B cell (primary cell): Measurements from ENCODE around the gene VASN. TPM values are rescaled to one million over a fixed set of nuclear protein-coding genes. Genes with fewer than 3 reads are reported as not detected.

Experiments used
- ATAC-seq: fragments of 200-7000 bp; cut with Tn5 transposase; one replicate; pipeline ENCODE4 v1.10.0; 2021; ENCODE audit warnings: low read depth, mild to moderate bottlenecking, moderate number of reproducible peaks, moderate library complexity
- CTCF ChIA-PET: fragments of 350-600 bp; sonication (Branson Sonifier 250); formaldehyde crosslinking; loops from one replicate; lab custom pipeline; 2021; ENCODE audit warnings: antibody characterized with exemption, inconsistent platforms; lab: Charles Lee
- POLR2A ChIA-PET: fragments of 350-600 bp; sonication (Branson Sonifier 250); formaldehyde crosslinking; loops from one replicate; lab custom pipeline; 2021; ENCODE audit warnings: antibody characterized with exemption; lab: Charles Lee
- DNase-seq: peaks from one replicate; pipeline ENCODE4 v3.0.0; 2013
- H2AFZ ChIP-seq: 2 replicates; pipeline ENCODE4 v1.6.1; 2012; ENCODE audit warnings: mild to moderate bottlenecking, low read depth, low read length; ENCODE audit not compliant: insufficient read depth, poor library complexity, severe bottlenecking
- H3K27ac ChIP-seq, 2 donors: 1 replicate in 1 of 2; 2 replicates in 1 of 2; pipeline ENCODE4 v1.5.1; 2012 to 2013; ENCODE audit warnings: low read length in 2 of 2, mild to moderate bottlenecking in 2 of 2, moderate library complexity in 1 of 2
- H3K27me3 ChIP-seq, 4 experiments: fragments of 200-600 bp in 1 of 4; sonication (generic) in 1 of 4; replicated peaks in 1 of 4; 1 replicate in 2 of 4; 2 replicates in 2 of 4; pipeline versions ENCODE4 v1.6.1 to v1.7.0; 2013 to 2016; ENCODE audit warnings: low read length in 3 of 4, mild to moderate bottlenecking in 2 of 4, mixed read lengths in 1 of 4, moderate library complexity in 1 of 4; ENCODE audit not compliant: insufficient read depth in 4 of 4, control insufficient read depth in 3 of 4; ENCODE audit errors: control extremely low read depth in 1 of 4
- H3K36me3 ChIP-seq, 2 experiments: replicated peaks in 1 of 2; 1 replicate in 1 of 2; 2 replicates in 1 of 2; pipeline versions ENCODE4 v1.6.1 to v1.7.1; 2013; ENCODE audit warnings: low read length in 1 of 2; ENCODE audit not compliant: insufficient read depth in 2 of 2, control insufficient read depth in 1 of 2; ENCODE audit errors: control extremely low read depth in 1 of 2, extremely low read depth in 1 of 2
- H3K4me1 ChIP-seq, 2 donors: fragments of 200-600 bp in 1 of 2; sonication (generic) in 1 of 2; 1 replicate in 1 of 2; 2 replicates in 1 of 2; pipeline versions ENCODE4 v1.5.1 to v1.6.1; 2013 to 2017; ENCODE audit warnings: low read length in 2 of 2; ENCODE audit not compliant: control insufficient read depth in 2 of 2, insufficient read depth in 2 of 2
- H3K4me2 ChIP-seq: replicated peaks from 2 replicates; pipeline ENCODE3; 2012; ENCODE audit warnings: mild to moderate bottlenecking, low read depth, low read length; ENCODE audit not compliant: poor library complexity, severe bottlenecking
- H3K4me3 ChIP-seq, 5 experiments: fragments of 200-600 bp in 1 of 5; sonication (generic) in 1 of 5; 1 replicate in 3 of 5; 2 replicates in 2 of 5; pipeline versions ENCODE4 v1.5.1 to v1.7.0; 2011 to 2016; ENCODE audit warnings: low read length in 4 of 5, mild to moderate bottlenecking in 4 of 5, low read depth in 2 of 5, control low read depth in 1 of 5, moderate library complexity in 1 of 5; ENCODE audit not compliant: insufficient read depth in 1 of 5; ENCODE audit errors: control extremely low read depth in 1 of 5, extremely low read depth in 1 of 5
- H3K79me2 ChIP-seq: fragments of 200-600 bp; sonication (generic); one replicate; pipeline ENCODE4 v1.6.0; 2016; ENCODE audit warnings: low read length; ENCODE audit not compliant: control insufficient read depth, insufficient read depth
- H3K9ac ChIP-seq: fragments of 200-600 bp; sonication (generic); 2 replicates; pipeline ENCODE4 v1.6.1; 2017; ENCODE audit warnings: mild to moderate bottlenecking, low read length, moderate library complexity
- H3K9me3 ChIP-seq, 3 donors: one replicate each; pipeline versions ENCODE4 v1.6.1 to v1.7.1; 2013; ENCODE audit warnings: low read length in 2 of 3; ENCODE audit not compliant: control insufficient read depth in 2 of 3, insufficient read depth in 1 of 3; ENCODE audit errors: control extremely low read depth in 1 of 3
- H4K20me1 ChIP-seq: 2 replicates; pipeline ENCODE4 v1.6.0; 2012; ENCODE audit warnings: mild to moderate bottlenecking, low read length; ENCODE audit not compliant: insufficient read depth, control insufficient read depth, poor library complexity, severe bottlenecking
- H3K27ac Mint-ChIP-seq: one replicate; pipeline ENCODE4 v1.8.0; 2021; ENCODE audit warnings: mixed read lengths
- H3K27me3 Mint-ChIP-seq: one replicate; pipeline ENCODE4 v1.8.0; 2021; ENCODE audit warnings: mixed read lengths
- H3K4me1 Mint-ChIP-seq: one replicate; pipeline ENCODE4 v1.8.0; 2021; ENCODE audit warnings: mixed read lengths
- H3K4me3 Mint-ChIP-seq: one replicate; pipeline ENCODE4 v1.8.0; 2021; ENCODE audit warnings: mixed read lengths
- H3K9me3 Mint-ChIP-seq: one replicate; pipeline ENCODE4 v1.8.0; 2022; ENCODE audit warnings: mixed read lengths; ENCODE audit not compliant: insufficient read depth
- EZH2 ChIP-seq: IDR thresholded peaks from 2 replicates; pipeline ENCODE4 v1.6.1; 2012; ENCODE audit warnings: borderline replicate concordance, low read depth, mild to moderate bottlenecking, moderate library complexity, low read length; ENCODE audit not compliant: insufficient read depth, poor library complexity, severe bottlenecking
- WGBS: methylation state at CpG from one replicate; pipeline ENCODE4 v1.1.5; 2013; ENCODE audit warnings: missing lambda C conversion rate; ENCODE audit not compliant: insufficient coverage; 5-methylcytosine and 5-hydroxymethylcytosine counted together
- intact Hi-C: fragments of 100-400 bp; cut with micrococcal nuclease; formaldehyde crosslinking; loops from one replicate; pipeline ENCODE4 v1.10.0; 2022
- polyA plus RNA-seq: library from polyadenylated mRNA; depleted of rRNA; stranded (reverse); fragments of >200 nt; gene quantifications from 2 replicates; pipeline ENCODE4 v1.2.3, GENCODE V29; 2012
- total RNA-seq, 2 donors: library from RNA; stranded (reverse); fragments of 120-200 nt in 1 of 2; gene quantifications; 1 replicate in 1 of 2; 2 replicates in 1 of 2; pipeline versions ENCODE4 v1.2.3 to v1.2.4, GENCODE V29; 2013 to 2022
- TF ChIP-seq, protein P1 (sequence below): fragments of 200-600 bp; IDR thresholded peaks from one replicate; pipeline ENCODE4 v1.8.0; 2022; ENCODE audit warnings: antibody characterized with exemption, mild to moderate bottlenecking

VASN gene
- total and polyA plus RNA-seq, 2 donors (not counting 1 experiment from before 2014, with no cell fraction given): 0.57 to 0.76 TPM

- CTCF ChIA-PET: interaction anchor here (0.9 kb wide), 1 partner anchor 114 kb away, joined by 5 read pairs; no protein-coding TSS in a partner anchor
These were observed 54.5 kb downstream of the VASN start for GRCh38 chr16:4426021-4426684.

More at GRCh38 chr16:4426021-4426684, 54.5 kb downstream of the VASN start:
- peak overlapping the region; percentile 60 to 96 (median 84) for H3K4me3 ChIP-seq
- no peaks in the 10 kb centered on the region for H3K9me3 ChIP-seq
- H2AFZ ChIP-seq: peak overlapping the region; percentile 81
- no peaks in the 10 kb centered on the region for H3K27me3 ChIP-seq
- DNase-seq (no peak), ATAC-seq (peak; percentile 6)
- H3K4me1 Mint-ChIP-seq: peaks cover 25% of the 10 kb centered on the region
- no peaks in the 10 kb centered on the region for H3K27me3 Mint-ChIP-seq
- H4K20me1 ChIP-seq: peaks cover 3% of the 10 kb centered on the region
- under 1% methylated on average over 20 of the region's 31 CpGs for WGBS
- peak overlapping the region; percentile 97 for H3K4me3 Mint-ChIP-seq
- peak overlapping the region; percentile 81 for H3K4me2 ChIP-seq
- H3K9me3 Mint-ChIP-seq: no peaks in the 10 kb centered on the region
- H3K4me1 ChIP-seq: peaks cover 14 to 20% of the 10 kb centered on the region in 2 donors
- TF ChIP-seq, protein P1, sequence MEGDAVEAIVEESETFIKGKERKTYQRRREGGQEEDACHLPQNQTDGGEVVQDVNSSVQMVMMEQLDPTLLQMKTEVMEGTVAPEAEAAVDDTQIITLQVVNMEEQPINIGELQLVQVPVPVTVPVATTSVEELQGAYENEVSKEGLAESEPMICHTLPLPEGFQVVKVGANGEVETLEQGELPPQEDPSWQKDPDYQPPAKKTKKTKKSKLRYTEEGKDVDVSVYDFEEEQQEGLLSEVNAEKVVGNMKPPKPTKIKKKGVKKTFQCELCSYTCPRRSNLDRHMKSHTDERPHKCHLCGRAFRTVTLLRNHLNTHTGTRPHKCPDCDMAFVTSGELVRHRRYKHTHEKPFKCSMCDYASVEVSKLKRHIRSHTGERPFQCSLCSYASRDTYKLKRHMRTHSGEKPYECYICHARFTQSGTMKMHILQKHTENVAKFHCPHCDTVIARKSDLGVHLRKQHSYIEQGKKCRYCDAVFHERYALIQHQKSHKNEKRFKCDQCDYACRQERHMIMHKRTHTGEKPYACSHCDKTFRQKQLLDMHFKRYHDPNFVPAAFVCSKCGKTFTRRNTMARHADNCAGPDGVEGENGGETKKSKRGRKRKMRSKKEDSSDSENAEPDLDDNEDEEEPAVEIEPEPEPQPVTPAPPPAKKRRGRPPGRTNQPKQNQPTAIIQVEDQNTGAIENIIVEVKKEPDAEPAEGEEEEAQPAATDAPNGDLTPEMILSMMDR: no peak
- no peak for TF ChIP-seq EZH2
- intact Hi-C loops: no loop called here
- POLR2A ChIA-PET: interaction anchor here (0.9 kb wide), 1 partner anchor 50 kb away, joined by 5 read pairs; no protein-coding TSS in a partner anchor
- peaks cover 2 to 8% of the 10 kb centered on the region in 2 experiments for H3K36me3 ChIP-seq
- peak overlapping the region; percentile 100 for H3K27ac Mint-ChIP-seq
- peaks cover 51% of the 10 kb centered on the region for H3K79me2 ChIP-seq
- H3K27ac ChIP-seq: peak overlapping the region; percentile 93 to 96
- peak overlapping the region; percentile 94 for H3K9ac ChIP-seq
